Measurements from ENCODE around the gene MTSS2.

The MTSS2 gene

DNA sequence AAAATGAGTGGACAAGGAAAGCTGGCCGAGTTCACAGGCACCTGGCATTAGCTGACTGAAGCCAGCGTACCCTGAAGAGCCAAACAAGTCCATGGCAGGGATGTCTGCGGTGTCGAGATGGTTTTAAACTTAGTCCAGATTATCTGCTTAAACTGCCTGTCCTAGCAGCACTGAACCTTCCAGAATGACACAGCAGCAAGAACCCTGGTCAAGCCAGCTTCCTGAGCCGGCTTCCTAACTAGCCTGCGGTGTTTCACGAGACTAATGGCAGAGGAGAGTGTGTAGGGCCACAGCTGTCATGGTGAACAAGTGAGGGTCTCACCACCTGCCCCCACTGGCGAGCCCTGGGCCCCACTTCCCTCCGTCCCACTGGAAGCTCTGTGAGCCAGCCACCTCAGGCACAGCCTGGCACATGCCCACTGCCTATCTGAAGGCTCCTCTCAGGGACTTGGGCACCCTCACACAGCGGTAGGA lies 28.8 kb upstream of the MTSS2 start:
- no peak for FAIRE-seq

- FAIRE-seq = no peak
These were observed 28.0 kb upstream of the MTSS2 start for GRCh38 chr16:70713824-70714223.

- FAIRE-seq = no peak
These were observed 27.5 kb upstream of the MTSS2 start for GRCh38 chr16:70713342-70713741.

GRCh38 chr16:70712942-70713341 lies 27.1 kb upstream of the MTSS2 start:
- FAIRE-seq = no peak

GRCh38 chr16:70712359-70712758 lies 26.5 kb upstream of the MTSS2 start:
- no peak for FAIRE-seq

DNA sequence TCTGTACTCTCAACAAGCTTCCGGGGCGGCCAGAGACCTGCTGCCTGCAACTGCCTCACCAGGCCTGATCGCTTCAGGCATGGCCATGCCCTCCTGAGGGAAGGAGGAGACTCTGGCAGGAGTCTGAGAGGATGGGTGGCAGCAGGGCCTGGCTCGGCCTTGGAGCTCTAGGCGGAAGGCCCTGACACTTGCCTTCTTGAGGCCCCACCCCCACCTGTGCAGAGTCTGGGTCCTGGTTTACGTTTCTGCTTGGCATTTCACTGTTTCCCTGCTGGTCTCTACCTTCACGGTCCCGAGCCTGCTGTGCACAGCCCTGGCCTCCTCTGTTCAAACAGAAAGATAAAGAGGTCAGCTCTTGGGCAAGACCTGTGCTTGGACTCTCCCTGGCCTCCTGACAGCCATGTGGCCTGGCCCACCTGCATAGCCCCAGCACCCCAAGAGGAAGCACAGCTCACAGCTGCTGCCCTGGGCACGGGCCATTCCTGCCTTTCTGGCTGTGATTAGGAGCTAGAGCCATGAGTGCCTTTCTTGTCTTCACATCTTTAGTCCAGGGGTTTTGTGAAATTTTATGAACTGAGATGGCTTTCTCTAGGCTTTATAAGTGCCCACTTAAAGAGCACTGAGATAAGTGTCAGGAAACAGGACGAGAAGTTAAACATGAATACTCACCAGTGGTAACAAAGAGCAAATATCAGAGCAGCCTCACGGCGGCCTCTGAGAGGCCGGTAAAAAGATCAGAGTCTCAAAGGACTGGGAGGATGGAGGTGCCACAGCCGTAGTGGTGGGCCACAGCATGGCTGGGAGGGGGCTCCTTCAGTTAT lies 25.6 kb upstream of the MTSS2 start:
- no peak for FAIRE-seq

- FAIRE-seq = no peak
These were observed 24.8 kb upstream of the MTSS2 start for GRCh38 chr16:70710422-70711210.

- no peak for FAIRE-seq
These were observed 24.1 kb upstream of the MTSS2 start for GRCh38 chr16:70709942-70710341.

GRCh38 chr16:70709457-70709856 lies 23.6 kb upstream of the MTSS2 start:
- FAIRE-seq = no peak

- FAIRE-seq = no peak
These were observed 22.8 kb upstream of the MTSS2 start for GRCh38 chr16:70708366-70709246.

- no peak for FAIRE-seq
These were observed 21.2 kb upstream of the MTSS2 start for GRCh38 chr16:70706948-70707465.

DNA sequence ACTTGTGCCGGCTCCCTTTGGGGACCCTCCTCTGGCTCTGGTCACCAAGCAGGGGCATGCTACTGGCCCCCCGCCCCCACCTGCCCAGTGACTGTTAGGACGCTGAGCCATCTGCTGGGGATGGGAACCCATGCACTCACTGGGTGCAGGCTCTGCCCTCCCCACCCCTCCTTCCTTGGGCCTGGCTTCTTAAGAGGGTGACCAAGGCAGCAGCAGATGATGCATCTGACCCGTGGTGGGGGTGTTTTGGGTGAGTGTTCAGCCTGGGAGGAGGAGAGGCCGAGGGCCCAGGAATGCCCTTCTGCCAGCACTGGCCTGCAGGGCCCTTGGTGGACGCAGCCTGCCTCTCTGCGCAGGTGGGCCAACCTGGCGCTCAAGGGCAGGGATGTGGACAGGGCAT lies 19.2 kb upstream of the MTSS2 start:
- FAIRE-seq = no peak

DNA sequence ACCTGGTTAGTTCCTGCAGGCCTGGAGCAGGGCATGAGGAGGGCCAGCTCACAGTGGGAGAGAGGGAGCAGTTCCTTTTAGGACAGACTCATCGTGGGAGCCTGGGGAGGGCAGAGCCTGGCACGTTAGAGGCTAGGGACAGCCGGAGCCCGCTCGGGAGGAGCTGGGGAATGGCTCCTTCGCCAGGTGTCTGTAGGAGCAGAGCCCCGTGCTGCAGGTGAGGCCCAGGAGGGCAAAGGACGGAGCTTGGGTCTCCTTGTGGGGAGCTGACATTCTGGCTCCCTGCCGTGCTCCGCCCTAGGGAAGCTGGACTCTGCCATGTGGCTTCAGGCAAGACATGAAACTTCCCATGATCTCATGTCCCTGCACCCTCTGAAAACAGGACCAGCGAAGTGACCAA lies 18.7 kb upstream of the MTSS2 start:
- FAIRE-seq = no peak

DNA sequence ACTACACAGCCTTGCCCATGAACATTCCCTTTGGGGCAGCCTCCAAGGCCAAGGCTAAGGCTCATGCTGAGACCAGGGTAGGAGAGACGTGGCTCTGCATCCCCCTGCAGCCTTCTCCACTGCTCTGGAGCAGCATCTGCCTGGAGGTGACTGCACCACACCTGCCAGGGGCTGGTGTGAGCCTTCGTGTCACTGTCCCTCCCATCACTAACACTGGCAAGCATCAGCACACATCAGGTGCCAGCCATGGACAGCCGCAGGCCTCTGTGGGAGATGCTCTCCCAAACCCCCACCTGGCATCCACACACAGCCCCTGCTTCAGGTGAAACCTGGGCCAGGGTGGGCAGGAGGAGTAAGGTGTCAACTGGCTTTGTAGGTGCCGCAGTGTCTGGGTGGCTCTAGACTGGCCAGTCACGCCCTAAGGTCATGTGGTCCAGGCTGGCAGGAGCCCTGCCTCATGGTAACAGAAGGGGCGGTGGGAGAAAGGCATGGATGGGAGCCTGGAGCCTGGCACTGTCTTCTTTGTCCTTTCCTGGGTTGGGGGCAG lies 18.1 kb upstream of the MTSS2 start:
- no peak for FAIRE-seq

- FAIRE-seq = no peak
These were observed 17.4 kb upstream of the MTSS2 start for GRCh38 chr16:70703041-70703834.

DNA sequence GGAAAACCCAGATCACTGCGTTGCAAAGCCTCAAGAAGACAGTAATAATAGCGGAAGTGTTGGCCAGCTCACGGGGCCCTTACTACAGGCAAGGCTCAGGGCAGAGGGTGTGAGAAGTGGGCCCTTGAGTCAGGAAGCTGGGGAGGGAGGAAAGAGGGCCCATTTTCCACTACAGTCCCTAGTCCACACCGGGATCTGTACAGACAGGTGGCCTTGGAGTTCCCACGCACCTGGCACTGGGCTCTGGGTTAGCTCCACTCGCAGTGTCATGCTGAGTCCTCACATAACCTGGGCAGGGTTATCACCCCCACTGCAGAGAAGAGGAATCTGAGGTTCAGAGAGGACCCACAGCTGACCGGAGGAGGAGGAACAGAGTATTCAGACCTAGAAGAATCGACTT lies 16.8 kb upstream of the MTSS2 start:
- FAIRE-seq = no peak

- FAIRE-seq = no peak
These were observed 16.1 kb upstream of the MTSS2 start for GRCh38 chr16:70701998-70702397.

DNA sequence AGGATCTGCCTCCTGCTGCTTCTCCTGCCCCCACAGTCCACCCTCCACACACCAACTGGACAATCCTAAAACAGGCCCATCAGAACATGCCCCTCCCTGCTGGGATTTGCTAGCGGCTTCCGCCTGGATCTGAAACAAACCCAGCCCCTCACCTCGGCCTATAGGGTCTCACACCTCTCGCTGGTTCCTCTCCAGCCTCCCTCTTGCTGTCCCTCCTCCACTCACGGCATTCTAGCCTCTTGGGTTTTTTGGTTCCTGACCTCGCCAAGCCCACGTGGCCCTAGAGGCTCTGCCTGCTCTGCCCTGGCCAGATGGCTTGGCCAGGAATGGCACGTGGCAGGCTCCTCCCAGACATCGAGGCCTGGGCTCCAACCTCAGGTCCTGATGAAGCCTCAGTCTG lies 15.7 kb upstream of the MTSS2 start:
- FAIRE-seq = no peak

DNA sequence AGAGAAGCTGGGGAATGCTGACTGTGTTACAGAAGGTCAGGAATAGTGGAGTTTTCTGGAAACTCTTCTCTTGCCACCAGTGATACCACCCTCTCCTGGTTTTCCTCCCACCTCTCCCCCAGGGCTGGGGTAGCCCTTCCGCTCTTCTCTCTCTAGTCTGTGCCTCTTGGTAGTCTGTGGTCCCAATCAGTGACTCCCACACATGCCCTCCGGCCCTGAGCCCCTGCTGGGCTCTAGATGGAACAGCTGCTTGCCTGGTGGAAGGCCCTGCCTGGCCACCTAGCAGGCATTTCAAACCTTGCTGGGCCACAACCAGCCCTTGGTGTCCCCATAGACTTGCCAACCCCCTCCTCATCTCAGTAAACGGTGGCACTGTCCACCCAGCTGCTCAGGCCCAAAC lies 15.2 kb upstream of the MTSS2 start:
- no peak for FAIRE-seq

DNA sequence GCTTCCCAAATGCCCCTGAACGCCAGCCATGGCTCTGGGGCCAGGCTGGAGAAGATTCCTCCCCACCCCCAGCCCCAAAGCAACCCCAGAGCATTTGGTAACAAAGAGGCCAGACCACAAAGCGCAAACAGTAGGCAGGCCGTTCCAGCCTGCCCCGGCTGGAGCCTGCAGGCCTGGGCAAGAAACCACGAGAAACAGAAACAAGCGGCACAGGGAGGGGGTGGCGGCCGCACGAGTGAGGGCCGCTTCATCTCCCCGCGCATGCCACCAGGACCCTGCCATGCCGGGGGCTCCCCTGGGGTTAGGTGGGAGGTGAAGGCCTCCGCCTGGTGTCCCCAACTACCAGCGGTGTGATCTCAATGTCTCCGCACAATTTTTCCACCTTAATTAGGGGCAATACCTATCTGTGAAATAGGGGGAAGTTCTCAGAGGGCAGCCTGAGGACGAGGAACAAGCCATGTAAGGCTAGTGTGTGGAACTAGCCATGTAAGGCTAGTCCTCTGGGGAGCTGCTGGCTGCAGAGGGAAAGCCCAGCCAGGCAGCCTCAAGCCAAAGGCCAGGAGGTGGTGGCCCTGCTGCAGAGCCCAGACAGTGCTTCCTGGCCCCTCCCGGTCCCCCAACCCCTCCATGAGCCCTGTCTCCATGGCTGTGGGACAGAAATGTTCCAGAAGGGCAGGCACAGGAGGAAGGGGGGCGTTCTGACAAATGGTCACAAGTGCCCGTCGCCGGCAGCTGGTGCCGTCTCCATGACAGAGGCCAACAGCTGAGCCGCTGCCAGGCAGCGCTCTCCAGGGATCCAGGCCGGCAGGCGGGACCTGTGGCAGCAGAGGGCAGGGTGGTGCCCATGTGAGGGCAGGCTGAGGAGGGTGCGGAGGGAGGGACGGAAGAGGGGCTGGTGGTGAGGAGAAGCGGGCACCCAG lies 14.5 kb upstream of the MTSS2 start:
- no peak for FAIRE-seq

GRCh38 chr16:70699696-70700095 lies 13.8 kb upstream of the MTSS2 start:
- FAIRE-seq = no peak

All from TTC549 (cell line).